NCI-H2171 treated with DMSO at 0.1 percent for 48 hours (cell line): ENCODE data around the gene POLR3GL.

Experiments used
- DNase-seq: peaks from one replicate; lab custom pipeline; 2025; lab: John Stamatoyannopoulos, UW

The POLR3GL gene

GRCh38 chr1:145975216-145975615 is 10.7 kb downstream of the POLR3GL start:
- DNase-seq, result no peak

- DNase-seq, result no peak
Observed at GRCh38 chr1:145977016-145977415, 12.5 kb downstream of the POLR3GL start.

- peak; percentile 85 for DNase-seq
Observed at GRCh38 chr1:145977486-145978470, 13.3 kb downstream of the POLR3GL start.

DNA sequence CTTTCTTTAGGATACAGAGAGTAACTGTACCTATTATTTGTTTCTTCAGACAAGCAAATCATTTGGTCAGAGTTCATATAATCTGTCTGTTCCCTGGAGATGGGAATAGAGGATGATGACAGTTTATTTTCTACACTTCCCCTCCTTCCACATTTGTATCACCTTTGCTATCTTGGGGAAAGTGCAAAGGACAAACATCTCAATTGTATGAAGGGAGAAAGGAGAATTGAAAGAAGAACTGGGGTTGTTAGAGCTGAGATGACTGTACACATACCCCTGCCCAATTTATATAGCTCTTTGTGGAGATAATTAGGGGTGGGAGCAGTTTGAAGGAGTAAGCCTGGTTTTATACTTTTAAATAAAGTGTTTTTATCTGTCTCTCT is 14.0 kb downstream of the POLR3GL start:
- DNase-seq, result no peak

GRCh38 chr1:145978854-145979745 is 14.6 kb downstream of the POLR3GL start:
- DNase-seq, result peak; percentile 95

DNA sequence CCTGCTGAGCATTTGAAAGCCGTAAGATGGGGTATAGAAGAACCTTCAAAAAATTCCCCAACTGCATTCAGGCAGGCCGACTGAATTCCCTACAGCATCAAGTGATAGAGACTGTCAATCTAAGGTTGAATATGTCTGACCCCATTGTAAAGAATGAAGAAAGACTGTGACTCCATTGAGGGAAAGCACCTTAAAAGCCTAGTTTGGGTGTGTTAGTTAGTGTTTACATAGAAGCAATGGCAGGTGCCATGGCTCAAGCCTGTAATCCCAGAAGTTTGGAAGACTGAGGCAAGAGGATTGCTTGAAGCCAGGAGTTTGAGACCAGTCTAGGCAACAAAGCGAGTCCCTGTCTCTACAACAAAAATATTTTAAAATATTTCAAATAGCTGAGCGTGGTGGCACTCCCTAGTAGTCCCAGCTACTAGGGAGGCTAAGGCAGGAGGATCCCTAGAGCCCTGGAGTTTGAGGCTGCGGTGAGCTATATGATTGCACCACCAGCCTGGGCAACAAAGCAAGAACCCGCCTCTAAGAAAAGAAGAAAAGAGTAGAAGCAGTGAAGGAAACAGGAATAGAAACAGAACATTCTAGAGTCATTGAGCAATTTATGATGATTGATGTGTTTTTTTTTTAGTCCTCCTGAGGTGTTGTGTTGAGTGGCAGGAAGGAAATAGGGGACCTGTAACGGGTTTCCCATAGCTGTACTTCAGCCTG is 15.4 kb downstream of the POLR3GL start:
- no peak for DNase-seq

DNA sequence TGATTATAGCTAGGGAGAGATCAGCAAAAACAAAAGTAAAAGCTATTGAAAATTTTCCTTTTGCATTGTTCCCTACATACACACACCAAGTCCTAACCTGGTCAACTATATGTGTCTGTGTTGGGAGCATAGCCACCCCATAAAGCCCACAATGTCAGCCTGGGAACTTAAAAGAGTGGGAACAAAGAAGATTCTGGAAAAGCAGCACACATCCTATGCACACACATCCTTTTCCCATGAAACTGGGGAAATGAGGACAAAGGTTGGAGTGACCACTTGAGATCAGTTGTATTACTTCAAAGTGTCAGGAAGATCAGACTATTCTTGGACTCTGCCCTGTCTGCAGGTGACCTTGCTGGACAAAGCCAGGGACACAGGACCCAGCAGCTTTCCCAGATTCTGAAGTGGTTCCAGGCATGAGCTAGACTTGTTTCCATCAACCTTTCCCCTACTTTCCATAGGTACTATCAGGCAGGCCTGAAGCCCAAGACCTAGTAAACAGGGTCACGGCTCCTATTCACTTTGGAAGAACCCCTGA is 16.0 kb downstream of the POLR3GL start:
- DNase-seq, result no peak

DNA sequence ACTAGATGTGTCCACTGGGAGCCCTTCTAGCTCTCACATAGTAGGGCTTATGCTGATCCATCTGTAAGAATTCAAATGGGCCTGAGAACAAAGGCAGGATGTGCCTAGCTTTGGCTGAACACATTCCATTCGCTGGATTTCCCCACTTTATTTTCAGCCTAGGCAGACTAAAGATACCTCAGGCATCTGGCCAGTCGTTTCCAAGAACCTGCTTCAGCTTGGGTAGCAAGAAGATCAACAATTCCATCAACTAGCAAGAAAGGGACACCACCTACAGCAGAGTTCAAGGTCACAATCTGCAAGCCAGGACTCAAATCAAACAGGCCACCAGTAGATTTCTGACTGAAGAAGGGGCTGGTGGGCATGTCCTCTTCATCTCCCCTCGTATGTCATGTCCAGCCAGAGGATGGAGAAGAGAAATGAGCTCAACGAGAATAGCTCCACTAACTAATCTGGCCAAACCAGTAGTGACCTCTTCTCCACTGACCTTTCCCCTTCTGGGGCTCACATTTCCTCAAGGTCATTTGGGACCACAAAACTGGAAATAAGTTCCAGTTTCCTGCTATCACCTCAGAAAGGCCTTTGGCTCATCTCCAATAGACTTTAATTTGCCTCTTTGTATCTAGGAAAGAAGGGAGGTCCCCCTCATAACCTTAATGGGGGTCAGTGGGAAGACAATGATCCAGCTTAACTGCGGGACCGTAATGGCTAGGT is 17.7 kb downstream of the POLR3GL start:
- no peak for DNase-seq

DNA sequence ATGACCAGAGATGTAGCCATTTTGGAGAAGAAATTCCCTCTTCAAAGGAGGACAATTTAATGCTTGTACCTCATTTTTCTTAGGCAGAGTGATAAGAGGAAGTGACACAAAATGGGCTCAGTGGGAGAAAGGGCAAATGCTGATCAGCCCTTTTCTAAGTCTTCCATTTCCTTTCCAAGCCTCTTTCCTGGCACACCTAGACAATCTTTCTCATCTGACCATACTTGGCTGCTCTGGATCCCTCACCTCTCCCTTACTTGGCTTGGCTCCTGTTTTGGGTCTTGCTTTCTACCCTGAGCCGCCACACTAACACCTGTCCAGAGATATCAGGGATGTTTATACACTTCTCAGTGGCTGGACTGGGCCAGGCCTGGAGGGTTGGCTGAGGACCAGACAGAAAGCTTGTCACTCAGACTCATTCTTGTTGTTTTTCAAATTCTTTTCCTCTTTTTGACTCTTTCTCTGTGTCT is 18.8 kb downstream of the POLR3GL start:
- DNase-seq, result no peak

DNA sequence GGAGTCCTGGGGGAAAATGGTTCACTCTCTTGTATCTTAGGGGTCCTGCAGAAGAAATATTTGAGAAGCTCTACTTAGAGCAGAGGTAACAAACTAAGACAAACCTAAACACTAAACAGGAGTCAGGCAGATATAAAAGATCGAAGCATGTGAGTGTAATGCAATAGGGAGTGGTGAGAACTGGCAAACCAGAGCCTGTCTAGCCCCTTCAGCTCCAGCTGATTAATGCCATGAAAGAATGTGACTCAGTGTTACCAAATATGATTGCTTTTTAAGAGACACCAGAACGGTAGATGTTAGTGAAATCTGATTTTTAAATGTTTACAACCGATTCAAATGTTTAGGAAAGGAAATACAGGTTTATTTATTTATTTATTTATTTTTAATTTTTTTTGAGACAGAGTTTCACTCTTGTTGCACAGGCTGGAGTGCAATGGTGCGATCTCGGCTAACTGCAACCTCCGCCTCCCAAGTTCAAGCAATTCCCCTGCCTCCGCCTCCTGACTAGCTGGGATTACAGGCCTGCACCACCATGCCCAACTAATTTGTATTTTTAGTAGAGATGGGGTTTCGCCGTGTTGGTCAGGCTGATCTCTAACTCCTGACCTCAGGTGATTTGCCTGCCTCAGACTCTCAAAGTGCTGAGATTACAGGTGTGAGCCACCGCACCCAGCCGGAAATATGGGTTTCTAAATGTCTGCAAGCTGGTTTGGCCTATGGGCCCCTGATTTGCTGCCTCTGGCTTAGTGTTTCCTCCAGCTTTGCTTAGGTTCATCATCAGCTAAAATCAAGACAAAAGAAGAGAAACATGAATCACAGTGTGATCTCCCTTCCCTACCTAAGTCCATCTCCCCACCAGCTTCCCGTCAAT is 19.7 kb downstream of the POLR3GL start:
- no peak for DNase-seq

DNA sequence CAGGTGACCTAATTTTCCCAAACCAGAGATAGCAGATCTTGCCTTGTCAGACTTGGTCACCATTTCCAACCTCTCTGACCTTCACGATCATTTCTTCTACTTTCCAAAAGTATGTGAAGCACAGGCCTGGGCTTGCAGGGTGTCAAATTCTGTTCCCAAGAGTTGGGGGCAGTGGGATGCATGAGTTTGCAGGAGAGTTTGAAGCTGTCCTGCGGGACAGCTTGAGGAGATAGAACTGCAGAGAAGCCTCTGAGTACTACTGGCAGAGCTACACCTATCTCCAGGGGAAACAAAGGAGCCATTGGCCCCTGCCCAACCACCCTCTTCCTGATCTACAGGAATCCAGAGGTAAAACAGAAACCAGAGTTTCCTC is 20.6 kb downstream of the POLR3GL start:
- DNase-seq, result no peak

DNA sequence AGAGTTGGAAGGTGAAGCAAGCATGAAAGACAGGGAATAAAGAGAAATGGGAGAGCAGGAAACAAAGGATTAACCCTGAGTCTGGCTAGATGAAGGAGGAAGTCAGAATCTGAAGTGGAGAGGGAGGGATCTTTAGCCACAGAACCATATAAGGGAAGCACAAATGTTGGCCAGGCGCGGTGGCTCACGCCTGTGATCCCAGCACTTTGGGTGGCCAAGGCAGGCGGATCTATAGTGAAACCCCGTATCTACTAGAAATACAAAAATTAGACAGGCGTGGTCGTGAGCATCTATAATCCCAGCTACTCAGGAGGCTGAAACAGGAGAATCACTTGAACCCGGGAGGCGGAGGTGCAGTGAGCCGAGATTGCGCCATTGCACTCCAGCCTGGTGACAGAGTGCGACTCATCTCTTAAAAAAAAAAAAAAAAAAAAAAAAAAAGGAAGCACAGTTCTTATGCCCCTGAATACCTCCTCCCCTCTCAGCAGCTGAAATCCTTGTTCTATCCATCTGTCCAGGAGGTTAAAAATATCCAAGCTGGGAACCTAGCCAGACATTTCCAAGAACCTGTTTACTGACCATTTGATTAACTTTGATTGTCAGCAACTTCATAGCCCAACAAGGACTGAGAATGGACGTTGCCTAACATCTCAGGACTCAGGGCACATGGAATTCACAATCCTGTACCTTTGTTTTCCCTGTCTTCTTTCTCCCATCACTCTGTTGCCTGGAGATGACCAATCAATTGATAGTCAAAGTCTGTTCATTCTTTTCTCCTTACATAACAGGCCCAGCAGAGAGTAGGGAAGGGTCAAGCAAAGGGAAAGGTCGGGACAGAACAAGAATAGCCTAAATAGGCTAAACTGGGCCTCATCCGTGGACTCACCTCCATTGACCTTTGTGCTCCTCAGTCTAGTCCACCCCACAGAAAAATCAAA is 21.3 kb downstream of the POLR3GL start:
- peak; percentile 79 for DNase-seq

DNA sequence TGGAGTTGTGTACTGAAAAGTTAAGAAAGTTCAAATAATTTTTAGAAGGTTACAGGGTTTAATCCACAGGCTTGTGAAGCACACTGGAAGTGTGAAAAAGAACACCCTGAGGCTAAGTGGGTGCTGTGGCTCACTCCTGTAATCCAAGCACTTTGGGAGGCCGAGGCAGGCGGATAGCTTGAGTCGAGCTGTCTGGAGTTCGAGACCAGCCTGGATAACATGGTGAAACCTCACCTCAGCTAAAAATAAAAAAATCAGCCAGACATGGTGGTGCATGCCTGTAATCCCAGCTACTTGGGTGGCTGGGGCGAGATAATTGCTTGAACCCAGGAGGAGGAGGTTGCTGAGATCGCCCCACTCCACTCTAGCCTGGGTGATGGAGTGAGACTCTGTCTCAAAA is 22.1 kb downstream of the POLR3GL start:
- DNase-seq, result no peak

- no peak for DNase-seq
Observed at GRCh38 chr1:145987926-145988325, 23.4 kb downstream of the POLR3GL start.

DNA sequence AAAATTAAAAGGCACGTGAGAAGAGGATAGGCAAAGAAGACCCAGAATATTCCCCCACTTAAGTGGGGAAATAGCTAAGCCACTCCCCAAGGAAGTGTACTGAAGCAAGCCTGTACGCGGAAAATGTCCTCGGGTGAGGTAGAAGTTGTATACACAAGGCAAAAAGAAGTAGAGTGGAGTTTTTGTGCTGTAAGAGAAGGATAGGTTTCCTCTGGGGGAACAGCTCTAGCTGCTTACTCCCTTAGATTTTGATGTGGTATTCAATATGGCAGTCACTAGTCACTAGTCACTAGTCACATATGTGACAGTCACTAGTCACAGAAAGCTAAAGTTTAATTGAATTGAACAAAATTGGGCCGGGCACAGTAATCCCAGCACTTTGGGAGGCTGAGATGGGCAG is 24.3 kb downstream of the POLR3GL start:
- DNase-seq, result no peak

DNA sequence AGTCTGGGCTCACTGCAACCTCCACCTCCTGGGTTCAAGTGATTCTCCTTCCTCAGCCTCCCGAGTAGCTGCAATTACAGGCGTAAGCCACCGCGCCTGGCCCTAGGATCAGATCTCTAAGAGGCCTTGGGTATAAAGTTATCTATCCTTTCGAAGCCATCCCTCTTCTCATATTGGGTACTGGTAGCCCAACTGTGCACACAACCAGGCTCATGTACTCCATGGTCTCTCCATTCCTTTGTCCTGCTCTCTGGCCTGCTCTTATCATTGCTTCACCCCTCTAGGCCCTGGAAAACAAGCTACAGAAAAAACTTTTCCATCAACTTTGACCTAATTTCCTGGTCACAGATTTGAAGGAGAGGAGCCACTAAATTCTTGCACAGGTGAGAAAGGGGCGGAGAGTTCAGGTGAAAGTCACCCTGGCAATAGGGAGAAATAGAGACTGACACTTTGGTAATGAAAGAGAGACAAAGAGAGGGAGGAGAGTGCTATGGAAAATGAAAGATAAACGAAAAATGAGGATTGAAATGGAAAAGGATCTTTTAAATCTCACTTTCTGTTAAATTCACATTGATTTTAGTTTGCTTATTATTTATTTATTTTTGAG is 25.9 kb downstream of the POLR3GL start:
- peak; percentile 41 for DNase-seq

GRCh38 chr1:145991735-145992412 is 27.4 kb downstream of the POLR3GL start:
- no peak for DNase-seq

- DNase-seq, result no peak
Observed at GRCh38 chr1:145992502-145992936, 28.0 kb downstream of the POLR3GL start.
